Measurements from ENCODE around the gene MAP2K2. TPM values are rescaled to one million over a fixed set of nuclear protein-coding genes. Genes with fewer than 3 reads are reported as not detected.

Gene MAP2K2
- total and polyA plus RNA-seq, 11 donors, result 95.3 to 204 (median 118) TPM

- H3K4me1 ChIP-seq, result peaks cover 0 to 47% (median 3%) of the 10 kb centered on the region in 12 donors
- peaks cover 0 to 53% (median 43%) of the 10 kb centered on the region in 9 donors for H3K36me3 ChIP-seq
- peak overlapping the region in 8 of 12 donors; percentile 3 to 47 (median 22) for H3K4me3 ChIP-seq
- no peaks in the 10 kb centered on the region for H3K9me3 ChIP-seq
- WGBS, 4 donors, result 45 to 58% (median 53%) methylated on average over 2 of the region's 2 CpGs
- peak overlapping the region in 6 of 12 donors; percentile 22 to 89 (median 46) for H3K27ac ChIP-seq
- intact Hi-C loops (cut with DNase I), result no loop called here
- no peaks in the 10 kb centered on the region for H3K27me3 ChIP-seq
- DNase-seq (peak in 1 of 5 donors; percentile 18), ATAC-seq (peak in 1 of 4 donors; percentile 17)
- TF ChIP-seq POLR2A (IDR thresholded peaks at IDR 0.05), result no peak
- no peak for TF ChIP-seq CTCF (IDR thresholded peaks at IDR 0.05)
Measured at GRCh38 chr19:4088975-4089374, 34.9 kb downstream of the MAP2K2 start.

GRCh38 chr19:4087787-4088679 lies 35.9 kb downstream of the MAP2K2 start:
- H3K27me3 ChIP-seq, result no peaks in the 10 kb centered on the region
- intact Hi-C loops (cut with DNase I), result no loop called here
- no peaks in the 10 kb centered on the region for H3K9me3 ChIP-seq
- 84 to 87% (median 85%) methylated on average over 31 of the region's 31 CpGs for WGBS, 4 donors
- H3K27ac ChIP-seq, result peak overlapping the region in 1 of 12 donors; percentile 52
- ATAC-seq (no peak), DNase-seq (peak in 1 of 5 donors; percentile 16)
- peaks cover 0 to 43% (median 33%) of the 10 kb centered on the region in 9 donors for H3K36me3 ChIP-seq
- H3K4me1 ChIP-seq, result peaks cover 0 to 56% (median 4%) of the 10 kb centered on the region in 12 donors
- no peak overlapping the region for H3K4me3 ChIP-seq
- TF ChIP-seq POLR2A (IDR thresholded peaks at IDR 0.05) (no peak), CTCF (IDR thresholded peaks at IDR 0.05) (no peak)

- no peaks in the 10 kb centered on the region for H3K9me3 ChIP-seq
- TF ChIP-seq POLR2A (IDR thresholded peaks at IDR 0.05) (no peak), CTCF (IDR thresholded peaks at IDR 0.05) (no peak)
- H3K4me3 ChIP-seq, result no peak overlapping the region
- H3K4me1 ChIP-seq, result peaks cover 0 to 57% (median 4%) of the 10 kb centered on the region in 12 donors
- peak overlapping the region in 1 of 12 donors; percentile 42 for H3K27ac ChIP-seq
- intact Hi-C loops (cut with DNase I), result no loop called here
- H3K36me3 ChIP-seq, result peaks cover 0 to 27% (median 18%) of the 10 kb centered on the region in 9 donors
- ATAC-seq, result no peak
- DNase-seq, result peak in 1 of 5 donors; percentile 24
- WGBS, 4 donors, result 64 to 70% (median 67%) methylated on average over 14 to 17 of the region's 17 CpGs
- H3K27me3 ChIP-seq, result no peaks in the 10 kb centered on the region
Measured at GRCh38 chr19:4086411-4086867, 37.5 kb downstream of the MAP2K2 start.

- 58 to 71% (median 63%) methylated on average over 7 to 8 of the region's 8 CpGs for WGBS, 4 donors
- Histone ChIP-seq H3K9me3 (no peaks in the 10 kb centered on the region), H3K27me3 (no peaks in the 10 kb centered on the region), H3K36me3 (peaks cover 0 to 8% (median 4%) of the 10 kb centered on the region in 9 donors), H3K4me3 (peak overlapping the region in 8 of 12 donors; percentile 15 to 49 (median 32)), H3K4me1 (peaks cover 0 to 51% (median 4%) of the 10 kb centered on the region in 12 donors), H3K27ac (peak overlapping the region in 6 of 12 donors; percentile 11 to 76 (median 56))
- TF ChIP-seq POLR2A (IDR thresholded peaks at IDR 0.05) (no peak), CTCF (IDR thresholded peaks at IDR 0.05) (no peak)
- DNase-seq (peak in 1 of 5 donors; percentile 16), ATAC-seq (no peak)
- intact Hi-C loops (cut with DNase I), result no loop called here
Measured at GRCh38 chr19:4084547-4084877, 39.4 kb downstream of the MAP2K2 start.
